ENCODE measurements around the gene PTPRC.
A peak's percentile ranks its signal among the peaks of the same experiment; 100 is the strongest.

Gene PTPRC

DNA sequence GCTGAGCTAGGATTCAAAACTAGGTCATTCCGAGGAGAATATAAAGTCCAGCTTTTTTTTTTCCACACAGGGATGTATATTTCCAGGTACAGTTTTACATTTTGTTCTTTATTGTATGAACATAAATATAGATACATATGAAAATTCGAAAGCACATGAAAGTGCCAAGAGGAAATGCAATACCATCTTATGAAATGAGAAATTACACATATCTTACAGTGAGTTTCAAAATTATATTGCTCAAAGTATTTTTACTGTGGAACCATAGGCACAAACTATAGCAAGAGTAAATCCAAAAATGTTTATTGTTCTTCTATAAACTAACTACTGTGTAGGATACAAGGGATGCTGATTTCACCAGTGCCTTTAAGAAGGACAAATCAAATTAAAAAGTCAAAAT lies 39.0 kb downstream of the PTPRC start:
- no peak for DNase-seq

DNA sequence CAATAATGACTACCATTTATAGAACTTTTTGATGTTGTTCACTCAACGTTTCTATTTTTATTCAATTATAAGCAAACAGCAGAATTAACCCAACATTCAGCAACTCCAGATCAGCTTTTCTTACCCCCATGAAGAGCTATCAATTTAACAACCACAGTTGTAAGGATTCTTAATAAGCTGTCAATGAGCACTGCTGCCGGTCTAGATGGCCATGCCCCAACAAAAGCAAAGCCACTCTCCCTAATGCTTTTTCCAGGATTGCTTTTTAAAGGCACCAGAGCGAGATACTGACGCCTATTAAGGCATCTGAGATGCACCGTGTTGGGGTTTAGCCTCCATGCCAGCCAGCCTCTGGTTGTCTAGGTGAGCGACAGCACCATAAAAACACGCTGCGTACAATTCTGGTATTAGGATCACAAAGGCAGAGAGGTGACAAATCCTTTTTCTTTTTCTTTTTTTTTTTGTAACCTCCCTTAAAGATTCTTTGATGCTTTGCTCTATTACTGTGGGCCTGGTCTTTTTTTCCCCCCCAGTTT lies 39.5 kb downstream of the PTPRC start:
- no peak for DNase-seq

DNA sequence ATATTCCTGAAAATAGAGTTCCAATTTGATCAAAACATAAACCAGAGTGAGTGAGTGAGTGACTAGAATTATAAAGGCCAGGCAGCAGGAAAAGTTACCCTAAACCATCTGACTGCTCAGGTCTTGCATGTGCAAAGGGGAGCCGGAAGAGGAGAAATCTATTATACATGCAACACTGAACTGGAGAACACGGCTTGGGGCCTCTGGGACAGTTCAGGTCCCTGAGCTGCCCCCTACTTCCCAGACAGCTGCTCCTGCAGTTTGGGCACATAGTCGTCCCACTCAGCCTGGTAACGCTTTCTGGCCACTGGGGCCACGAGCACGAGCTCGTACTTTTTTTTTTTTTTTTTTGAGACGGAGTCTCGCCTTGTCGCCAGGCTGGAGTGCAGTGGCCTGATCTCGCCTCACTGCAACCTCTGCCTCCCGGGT lies 40.1 kb downstream of the PTPRC start:
- DNase-seq: no peak

DNA sequence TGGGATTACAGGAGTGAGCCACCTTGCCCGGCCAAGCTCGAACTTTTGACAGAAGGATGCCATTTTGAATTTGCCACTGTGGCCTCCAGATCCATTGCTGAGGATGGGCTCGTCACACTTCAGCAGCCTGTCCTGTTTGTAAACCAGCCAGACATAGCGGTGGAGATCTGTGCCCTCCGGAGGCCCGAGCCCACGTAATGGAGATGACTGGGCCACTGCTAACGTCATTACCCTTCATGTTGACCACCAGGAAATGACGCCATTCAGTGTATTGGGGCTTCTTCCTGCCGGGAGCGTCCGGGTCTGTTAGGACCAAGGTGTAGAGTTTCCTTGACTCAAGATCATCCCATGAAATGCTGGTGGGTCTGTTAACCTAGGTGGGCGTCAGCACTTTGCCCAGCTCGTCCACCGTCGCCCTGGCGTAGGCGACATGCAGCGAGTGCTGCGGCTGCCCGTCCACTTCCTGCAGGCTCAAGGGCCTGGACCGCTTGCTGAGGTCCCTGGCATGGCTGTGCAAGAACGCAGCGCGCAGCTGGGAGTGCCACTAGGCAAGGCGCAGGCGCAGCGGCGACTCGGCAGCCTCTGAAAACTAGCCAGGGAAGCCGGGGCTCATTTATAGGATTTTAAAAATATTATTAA lies 40.8 kb downstream of the PTPRC start:
- DNase-seq: no peak

DNA sequence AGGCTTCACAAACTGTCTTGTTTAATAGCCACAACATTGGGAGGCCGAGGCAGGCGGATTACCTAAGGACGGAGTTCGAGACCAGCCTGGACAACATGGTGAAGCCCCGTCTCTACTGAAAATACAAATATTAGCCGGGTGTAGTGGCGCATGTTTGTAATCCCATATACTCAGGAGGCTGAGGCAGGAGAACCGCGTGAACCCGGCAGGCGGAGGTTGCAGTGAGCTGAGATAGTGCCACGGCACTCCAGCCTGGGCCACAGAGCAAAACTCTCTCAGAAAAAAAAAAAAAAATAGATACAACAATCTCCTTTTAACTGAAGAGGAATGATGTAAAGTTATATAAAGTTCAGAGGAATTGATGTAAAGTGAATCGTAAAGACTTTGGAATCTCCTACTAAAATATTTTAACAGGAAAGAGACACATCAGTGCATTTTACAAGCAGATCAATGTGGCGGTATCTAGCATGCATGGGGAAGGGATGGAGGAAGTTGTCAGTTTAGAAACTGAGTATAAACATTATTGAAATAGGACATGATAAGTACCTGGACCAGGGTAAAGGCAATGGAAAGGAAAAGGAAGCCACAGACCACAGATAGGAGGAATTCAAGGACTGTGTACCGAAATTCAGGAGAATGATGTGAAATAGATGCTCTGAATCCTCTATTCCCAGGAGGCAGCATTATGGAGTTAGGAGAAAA lies 41.5 kb downstream of the PTPRC start:
- DNase-seq: no peak

DNA sequence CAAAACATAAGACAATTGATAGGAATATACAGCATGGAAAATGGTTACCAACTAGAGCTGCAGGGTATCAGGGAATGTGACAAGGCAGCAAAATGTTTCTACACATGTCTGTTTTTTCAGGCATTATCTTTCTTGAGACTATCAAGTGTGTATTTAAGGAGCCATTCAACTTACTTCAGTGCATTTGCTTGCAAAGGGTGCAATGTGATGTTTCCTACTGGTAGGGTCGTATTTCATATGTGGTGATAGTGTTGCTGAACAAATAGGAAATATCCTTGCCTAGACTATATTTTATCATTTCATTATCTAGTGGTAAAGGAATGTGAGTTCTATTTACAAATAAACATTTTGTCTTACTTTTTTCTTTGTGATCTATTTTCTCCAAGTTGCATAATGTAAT lies 42.4 kb downstream of the PTPRC start:
- no peak for DNase-seq

DNA sequence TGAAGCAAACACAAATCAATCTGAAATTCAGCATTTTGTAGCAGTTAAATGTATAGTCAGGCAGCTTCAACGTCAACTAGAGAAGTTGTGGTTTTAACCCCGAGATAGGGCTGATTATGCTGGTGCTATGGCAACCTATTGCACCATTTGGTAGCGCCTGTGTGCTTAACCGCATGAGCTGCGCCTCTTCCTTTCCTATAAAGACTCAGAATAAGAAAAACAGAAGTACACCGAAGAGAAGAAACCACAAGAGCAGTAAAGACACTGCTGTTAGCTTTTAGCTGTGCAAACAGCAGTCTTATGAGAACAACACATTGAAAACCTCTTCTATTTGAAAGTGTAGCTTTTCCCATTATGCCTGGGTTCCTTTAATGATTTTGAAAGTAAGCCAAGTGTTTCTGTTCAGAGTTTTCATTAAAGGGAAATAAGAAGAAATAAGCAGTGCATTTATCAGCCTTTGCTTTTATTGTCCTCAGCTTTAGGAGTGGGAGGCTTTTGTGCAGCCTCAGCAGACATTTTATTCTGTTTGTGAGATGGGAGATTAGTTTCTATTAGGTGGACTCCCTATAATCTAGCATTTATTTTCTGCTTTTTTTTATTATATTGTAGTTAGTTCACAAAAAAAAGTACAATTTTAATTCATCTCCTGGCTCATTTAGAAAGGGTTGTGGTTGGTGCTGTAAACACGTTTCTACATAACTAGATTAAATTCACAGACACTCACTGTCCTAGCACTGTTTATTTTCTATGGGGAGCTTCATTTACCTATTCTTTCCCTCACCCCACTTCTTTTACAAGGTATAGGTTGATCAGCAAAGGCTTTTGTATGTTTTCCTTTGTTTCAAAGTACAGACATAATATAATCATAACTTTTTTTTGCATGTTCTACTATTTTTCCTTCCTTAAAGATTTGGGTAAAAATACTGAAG lies 43.3 kb downstream of the PTPRC start:
- no peak for DNase-seq

DNA sequence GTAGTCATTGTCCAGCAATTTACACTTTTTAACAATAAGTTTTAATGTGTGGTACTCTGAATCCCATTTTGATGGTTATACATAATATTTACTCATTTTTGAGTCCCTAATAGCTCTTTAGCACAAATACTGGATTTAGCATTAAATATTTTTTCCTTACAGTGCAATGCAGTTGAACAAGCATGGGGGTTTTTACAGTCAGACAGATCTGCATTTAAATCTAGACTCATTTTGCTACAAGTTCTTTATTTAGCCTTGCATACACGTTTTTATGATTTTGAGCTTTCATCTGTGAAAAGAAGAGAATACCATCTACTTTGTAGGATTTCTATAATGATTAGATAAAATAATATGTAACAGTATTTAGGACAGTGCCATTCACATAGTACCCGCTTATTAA lies 44.0 kb downstream of the PTPRC start:
- DNase-seq: no peak

DNA sequence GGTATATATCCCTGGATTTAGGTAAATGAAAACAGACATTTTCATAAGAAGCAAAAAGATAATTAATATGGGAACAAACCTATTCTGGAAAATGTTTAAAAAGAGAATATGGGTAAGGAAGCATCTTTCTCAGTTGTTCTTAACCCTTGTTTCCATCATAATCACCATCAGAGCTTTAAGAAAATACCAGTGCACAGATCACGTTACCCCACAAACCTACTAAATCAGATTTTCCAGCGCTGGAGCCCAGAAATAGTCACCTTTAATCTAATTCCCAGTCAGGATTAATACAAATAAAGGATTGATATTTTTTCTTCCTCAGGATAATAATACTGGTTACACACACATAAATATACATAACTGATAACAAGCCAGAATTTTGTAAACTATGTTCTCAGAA lies 44.6 kb downstream of the PTPRC start:
- DNase-seq: no peak

DNA sequence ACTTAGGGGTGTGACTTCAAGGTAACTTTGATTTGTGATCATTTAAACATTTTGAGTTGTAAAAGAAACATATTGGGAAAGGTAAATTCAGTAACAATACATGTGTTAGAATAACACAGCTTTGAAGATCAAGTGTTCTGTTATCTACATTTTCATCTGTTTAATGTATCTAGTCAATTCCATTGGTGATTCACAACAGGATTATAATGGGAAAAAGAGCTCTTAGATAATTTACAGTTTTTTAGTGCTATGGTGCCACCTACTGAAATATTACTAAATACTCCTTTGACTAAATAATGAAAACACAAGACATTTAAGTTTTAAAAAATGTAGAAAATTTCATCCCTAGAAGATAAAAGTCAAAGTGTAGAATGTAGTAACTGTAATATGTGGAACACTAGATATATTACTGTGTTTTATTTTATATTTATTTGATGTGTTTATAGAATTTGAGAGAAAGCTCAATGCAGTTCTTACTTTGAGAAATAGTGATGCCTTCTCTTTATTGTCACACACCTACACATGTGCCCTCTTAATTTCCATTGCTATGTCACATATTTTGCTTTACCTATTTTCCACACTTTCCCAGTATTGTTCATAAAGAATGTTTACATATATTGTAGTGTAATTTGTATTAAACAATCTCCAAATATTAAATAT lies 47.4 kb downstream of the PTPRC start:
- no peak for DNase-seq

DNA sequence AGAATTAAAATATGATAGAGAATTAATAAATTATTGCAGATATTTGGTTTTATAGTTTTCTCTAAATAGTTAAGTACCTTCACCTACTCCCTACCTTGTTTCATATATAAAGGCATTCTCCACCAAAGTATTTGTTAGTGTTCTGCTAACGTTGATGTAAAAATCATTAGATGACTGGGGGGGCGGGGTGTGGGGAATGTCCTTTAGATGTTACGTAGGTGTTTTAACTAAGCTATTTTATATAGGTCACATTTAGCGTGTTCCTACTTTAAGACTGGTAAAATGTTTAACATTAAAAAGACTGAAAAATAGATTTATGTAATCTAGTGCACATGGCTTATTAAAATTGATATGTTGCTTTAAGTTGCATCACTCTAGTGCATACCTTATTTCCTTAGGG lies 48.6 kb downstream of the PTPRC start:
- no peak for DNase-seq

DNA sequence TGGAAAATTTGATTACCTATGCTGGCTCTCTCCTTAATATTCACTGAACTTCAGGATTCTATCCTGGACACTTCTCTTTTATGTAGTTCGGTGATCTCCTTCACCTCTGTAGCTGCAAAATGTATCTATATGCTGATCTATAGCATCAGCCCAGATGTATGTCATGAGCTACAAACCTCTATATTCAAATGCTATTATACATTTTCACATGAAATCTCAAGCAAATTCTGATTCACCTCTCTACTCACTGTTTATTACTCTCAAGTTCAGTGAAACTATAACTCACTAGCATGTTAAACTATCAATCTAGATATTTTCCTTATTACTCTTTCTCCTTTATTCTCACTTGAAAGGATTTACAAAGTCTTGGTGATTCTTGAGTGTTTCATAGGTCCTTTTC lies 52.2 kb downstream of the PTPRC start:
- no peak for DNase-seq

DNA sequence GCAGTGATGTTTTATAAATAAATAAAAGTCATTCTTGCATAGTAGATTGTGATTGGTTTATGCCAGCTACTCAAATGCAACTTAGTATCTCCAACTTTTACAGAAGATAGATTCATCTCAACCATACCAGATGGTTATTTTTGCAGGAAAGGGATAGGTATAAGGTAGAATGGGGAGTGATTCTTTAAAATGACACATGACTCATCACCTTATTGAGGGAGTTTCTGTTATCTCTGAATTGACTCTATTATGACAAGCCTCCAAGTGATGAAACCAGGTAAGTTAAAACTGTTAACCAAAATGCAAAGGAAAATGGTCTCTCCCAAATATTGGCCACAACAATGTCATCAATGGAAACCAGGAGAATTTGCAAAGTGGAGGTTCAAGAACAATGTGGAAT lies 54.5 kb downstream of the PTPRC start:
- no peak for DNase-seq

DNA sequence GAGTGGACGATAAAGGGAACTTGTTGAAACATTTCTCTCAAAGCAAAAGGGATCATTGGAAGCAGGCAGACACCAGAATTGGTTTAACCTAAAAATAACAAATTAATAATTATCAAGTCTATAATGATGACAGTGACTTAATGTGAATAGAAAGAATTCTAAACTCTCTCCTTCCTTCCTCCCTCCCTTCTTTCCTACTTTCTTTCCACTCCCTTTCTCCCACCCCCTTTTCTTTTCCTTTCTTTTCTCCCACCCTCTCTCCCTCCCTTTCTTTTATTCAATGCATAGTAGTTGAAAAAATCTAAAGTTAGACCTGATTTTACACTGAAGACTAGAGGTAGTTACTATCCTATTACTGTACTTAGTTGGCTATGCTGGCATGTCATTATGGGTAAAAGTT lies 55.7 kb downstream of the PTPRC start:
- DNase-seq: no peak

DNA sequence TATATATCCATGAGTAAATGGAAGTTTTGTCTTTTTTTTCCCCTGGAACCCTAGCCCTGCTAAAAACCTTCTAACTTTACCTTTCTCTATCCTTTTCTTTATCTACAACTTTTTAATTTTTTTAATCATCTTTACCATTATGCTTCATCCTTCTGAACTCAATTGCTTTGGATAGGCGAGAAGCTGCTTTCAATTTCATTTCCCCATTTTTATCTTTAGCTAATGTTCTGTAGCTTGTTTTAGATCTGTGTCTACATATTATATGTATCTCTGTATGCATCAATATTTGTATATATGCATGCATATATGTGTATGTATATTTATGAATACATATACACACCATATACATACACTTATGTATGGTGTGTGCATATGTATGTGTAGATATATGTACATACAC lies 57.4 kb downstream of the PTPRC start:
- DNase-seq: no peak

DNA sequence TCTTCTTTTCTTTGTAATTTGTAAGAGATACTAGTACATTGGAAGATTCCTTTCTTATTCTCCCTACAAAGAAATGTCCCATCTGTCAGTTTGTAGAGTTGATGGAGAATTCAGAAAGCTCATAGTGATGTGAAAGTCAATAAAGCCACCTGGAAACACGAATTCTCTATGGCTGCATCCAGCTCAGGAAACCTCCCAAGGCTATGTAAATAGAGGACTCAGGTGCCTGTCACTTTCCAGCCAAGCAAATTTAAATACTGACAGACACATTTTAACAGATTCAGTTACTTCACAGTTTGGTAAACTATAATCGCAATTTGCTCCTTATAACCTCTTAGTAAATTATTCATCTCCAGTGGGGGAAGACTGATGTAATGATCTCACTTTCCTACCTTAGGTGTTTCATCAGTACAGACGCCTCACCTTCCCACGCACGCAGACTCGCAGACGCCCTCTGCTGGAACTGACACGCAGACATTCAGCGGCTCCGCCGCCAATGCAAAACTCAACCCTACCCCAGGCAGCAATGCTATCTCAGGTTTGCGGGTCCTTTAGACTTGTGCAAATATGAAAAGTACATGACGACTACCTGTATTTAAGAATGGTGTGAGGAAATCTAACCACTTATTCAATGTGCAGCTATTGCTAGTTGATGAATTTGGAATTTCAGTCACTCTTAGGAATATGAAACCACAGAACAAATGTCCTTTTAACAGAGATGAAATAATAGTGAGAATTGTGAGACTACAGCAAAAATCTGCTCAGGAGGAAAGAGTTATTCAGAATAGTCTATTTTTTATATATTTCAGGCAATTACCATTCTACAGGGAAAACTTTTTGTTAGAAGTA lies 60.6 kb downstream of the PTPRC start:
- DNase-seq: peak; percentile 21

DNA sequence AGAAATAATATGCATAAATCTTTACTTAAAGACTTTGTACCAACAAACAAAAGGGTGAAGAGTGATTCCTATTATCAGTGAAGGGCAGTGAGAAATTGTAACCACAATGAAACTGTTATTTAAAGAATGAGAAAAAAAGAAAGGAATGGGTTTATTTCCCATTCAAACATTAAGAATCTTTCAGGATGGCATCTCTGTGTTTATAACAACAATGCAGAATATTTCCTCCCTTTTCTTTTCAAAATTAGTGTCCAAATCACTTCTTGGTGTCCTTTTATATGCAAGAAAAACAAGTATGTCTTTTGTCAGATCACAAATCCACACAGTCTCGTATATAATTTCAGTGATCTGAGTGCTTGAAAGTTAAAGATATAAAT lies 61.2 kb downstream of the PTPRC start:
- no peak for DNase-seq

DNA sequence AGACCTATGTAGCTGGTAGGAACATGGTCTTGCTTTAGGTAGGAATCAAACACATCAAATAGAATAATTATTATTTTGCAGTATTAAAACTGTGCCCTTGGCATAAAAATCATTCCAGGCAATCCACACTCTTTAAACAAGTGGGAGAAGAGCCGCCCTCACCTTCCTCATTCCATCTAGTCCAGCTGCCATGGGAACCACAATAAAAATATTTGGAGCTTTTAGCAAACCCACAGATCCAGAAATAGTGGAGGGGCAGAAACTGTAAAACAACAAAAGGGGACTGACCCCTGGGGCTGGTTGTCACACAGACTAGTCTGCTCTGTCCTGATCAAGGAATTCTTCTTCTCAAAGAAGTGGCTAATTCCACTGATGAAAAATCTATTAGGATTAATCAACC lies 61.6 kb downstream of the PTPRC start:
- DNase-seq: no peak

DNA sequence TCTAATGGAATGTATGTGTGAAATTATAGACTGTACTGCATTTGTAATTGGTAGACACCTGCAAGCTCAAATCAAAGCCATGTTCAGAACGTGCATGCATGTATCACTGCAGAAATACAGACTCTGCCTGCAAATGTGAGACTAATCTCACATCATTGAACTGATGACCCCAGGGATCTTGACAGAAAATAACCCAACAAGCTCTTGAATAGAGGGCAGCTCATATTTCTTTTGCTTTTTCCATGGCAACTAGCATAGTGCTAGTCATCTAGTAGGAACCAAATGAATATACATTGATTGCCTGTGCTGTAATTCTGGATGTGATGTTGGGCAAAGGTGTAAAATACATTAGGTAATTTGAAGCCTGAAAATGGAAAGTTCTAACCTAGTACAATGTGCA lies 62.4 kb downstream of the PTPRC start:
- no peak for DNase-seq

DNA sequence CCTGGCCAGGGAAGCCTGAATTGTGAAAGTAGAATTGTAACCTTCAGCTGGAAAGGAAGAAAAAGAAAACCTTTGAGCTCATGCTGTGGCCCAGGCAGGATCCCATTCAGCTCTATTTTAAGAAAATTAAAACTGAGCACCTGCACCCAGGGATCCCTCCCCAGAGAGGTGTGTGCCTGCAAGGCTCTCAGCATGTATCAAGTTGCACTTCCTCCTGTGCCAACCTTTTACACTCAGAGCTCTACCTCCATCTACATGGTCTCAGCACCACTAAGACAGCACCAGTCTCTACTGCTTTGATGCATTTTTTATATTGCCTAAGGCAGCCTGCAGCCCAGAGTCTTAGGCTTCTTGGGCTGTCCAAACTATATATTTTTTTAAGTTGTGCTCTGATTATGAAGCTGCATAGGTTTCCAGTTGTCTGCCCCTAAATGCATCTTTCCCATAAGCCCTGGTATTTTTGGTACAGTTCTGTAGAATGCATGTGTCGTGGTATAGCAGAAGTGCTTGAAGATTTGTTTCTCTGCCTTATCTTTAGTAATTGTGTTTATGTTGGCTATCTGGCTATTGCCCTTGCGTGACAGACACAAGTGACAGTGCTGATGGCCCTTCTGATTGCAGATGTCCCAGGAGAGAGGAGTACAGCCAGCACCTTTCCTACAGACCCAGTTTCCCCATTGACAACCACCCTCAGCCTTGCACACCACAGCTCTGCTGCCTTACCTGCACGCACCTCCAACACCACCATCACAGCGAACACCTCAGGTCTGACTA lies 63.1 kb downstream of the PTPRC start:
- DNase-seq: no peak

DNA sequence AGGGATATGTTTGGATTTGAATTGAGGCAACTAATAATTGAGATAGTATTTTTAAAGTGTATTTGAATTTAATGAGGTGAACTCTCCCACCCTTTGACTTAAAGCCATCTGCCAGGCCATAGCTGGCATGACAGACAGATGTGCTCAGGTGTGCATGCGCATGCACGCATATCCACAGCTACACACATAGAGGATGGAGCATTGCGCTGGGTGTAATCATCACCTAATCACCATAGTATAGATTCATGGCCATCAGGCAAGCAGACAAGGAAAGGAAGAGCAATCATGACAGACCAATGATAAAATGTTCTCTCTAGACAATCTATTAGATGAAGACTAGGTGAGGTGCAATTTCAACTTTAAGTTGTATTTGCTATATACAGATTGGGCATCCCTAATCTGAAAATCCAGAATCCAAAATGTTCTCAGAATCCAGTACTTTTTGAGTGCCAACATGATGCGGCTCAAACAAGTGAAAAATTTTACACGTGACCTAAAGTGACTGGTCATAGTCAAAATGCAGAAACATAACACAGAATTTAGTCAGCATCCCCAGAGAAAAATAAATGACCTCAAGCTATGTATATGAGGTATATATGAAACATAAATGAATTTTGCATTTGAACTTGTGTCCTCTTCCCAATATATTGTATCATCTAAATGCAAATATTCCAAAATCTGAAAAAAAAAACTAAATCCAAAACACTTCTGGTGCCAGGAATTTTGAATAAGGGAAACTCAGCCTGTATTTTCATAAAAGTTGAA lies 70.1 kb downstream of the PTPRC start:
- DNase-seq: no peak
